DMS79 treated with DMSO at 0.1 percent for 48 hours (cell line): ENCODE results near the gene ATXN3L.
"Not testable (repeated sequence)": the region's sequence is repeated elsewhere in the genome, so short reads cannot be mapped to it uniquely, and the experiment has no call there.

ENCODE experiments used
- DNase-seq: peaks from one replicate; lab custom pipeline; 2025; lab: John Stamatoyannopoulos, UW

ATXN3L gene

DNA sequence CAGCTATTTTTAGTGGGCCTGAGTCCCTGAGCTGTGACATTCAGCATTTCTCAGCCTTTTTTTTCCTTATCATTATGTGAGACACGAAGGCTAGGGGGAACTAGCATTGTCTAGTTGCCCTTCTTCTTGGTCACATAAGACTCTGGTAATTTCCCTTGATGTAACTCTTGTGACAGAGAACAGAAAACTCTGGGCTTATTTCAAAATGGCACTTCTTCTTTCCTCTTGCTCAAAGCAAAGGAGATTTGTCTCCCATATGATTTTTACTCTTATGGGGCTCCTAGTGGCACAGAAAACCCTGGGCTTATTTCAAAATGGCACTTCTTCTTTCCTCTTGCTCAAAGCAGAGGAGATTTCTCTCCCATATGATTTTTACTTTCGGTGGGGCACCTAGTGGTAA, 14.7 kb downstream of the ATXN3L start:
- no peak for DNase-seq

DNA sequence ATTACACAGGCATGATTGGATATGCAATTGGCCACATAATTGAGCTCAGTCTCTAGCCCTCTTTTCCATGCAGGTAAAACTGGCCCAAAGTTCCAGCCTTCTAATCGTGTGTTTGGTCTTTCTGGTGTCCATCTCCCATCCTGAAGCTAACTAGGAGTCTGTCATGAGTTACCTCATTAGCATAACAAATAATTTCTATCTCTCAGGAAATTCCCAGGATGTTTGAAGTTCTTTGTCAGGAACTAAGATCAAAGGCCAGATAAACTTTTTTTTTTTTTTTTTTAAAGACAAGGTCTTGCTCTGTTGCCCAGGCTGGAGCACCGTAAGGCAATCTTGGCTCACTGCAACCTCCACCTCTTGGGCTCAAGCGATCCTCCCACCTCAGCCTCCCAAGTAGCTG, 15.8 kb downstream of the ATXN3L start:
- no peak for DNase-seq

DNA sequence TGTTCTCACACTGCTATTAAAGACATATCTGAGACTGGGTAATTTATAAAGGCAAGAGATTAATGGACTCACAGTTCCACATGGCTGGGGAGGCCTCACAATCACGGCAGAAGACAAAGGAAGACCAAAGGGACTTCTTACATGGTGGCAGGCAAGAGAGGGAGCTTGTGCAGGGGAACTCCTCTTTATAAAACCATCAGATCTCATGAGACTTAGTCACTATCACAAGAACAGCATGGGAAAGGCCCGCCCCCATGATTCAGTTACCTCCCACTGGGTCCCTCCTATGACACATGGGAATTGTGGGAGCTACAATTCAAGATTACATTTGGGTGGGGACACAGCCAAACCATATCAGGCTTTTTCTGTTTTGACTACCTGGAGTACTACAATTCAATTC, 16.6 kb downstream of the ATXN3L start:
- DNase-seq: not testable (repeated sequence)

DNA sequence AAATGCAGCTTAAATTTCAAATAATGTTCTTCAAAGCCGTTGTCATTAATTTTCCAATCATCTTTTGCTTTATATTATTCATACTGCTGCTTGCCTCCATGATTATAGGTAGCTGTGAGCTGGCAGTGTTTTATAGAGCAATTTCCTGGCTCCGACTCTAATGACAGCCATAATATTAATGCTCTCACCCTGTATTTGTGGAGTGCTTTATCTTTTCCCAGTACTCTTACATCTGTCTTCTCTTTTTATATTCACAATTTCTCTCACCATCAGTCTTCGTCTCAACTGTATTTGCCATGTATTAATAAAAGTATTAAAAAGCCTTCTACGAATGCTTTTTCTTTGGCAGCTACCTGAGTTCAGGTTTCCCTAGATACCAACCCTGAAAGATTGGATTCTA, 21.0 kb downstream of the ATXN3L start:
- DNase-seq: no peak

DNA sequence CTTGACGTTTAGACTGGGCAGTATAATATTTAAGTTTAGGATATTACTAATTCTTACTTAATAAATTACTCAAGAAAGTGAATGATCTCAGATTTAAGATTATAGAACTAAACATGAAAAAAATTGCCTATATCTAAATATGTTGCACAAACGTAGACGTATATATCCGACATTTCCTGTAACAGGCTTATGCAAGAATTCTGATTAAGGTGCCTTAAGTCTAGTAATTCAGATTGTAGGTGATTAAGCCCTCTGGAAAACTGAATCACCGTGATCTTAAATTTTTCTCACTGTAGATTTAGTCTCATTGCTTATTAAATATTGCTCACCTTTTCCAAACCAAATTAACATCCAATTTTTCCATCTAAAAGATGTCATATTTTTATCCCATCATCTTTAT, 24.0 kb downstream of the ATXN3L start:
- no peak for DNase-seq

DNA sequence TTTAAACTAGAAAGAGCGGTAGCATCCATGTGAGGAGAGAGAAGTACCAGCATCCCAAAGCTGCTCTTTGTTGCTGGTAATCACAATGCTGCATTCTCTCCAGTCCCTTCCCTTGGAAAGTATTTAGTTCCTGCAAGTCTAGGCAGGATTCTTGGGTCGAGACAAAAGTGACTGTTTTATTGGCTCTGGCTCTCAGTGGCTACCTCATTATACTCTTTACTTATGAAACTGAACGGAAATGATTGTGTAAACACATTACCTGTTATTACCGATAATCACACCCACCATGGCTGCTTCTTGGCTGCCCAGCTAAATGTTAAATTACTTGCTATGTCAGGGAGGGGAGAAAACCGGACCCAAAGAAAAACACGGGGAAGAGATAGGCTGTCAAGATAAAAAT, 26.2 kb downstream of the ATXN3L start:
- no peak for DNase-seq

DNA sequence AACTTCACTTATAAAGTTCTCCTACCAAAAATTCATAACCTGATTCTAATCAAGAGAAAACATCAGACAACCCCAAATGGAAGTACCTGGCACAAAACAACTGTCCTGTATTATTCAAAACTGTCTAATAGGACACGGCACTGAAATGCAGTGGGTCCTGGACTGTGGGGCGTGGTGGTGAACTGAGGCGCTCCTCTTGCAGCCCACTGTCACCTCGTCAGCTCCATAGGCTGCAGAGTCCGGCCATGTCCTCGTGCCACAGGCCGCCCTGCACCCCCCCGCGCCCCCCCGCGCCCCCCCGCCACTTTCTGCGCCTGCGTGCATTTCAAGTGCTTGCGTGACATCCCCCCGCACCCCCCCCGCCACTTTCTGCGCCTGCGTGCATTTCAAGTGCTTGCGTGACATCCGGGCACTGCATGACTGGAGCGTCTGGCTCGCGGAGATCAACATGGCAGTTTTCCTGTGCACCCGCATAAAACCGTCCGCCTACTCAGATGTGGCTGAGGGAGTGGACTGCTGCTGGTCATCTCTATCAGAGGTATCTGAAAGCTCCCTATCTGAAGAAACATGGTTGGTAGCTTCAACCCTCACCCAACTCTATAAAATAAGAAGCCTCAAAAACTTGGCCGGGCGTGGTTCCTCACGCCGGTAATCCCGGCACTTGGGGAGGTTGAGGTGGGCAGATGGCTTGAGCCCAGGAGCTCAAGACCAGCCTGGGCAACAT, 28.8 kb downstream of the ATXN3L start:
- no peak for DNase-seq

DNA sequence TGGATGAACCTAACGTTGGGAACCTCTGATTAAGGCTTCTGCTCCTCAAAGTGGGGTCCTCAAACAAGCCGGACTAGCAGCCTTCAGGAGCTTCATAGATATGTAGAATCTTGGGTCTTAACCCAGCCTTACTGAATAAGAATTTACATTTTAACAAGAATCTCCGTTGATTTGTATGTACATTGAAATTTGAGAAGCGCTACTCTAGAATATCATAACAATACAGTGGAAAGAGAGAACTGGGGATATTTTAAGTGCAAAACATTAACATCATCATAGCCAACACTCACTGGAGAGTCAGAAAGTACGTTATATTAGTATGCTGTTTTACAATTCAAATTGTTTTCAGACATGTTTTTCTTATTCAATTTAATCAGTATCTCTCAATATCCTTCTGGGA, 31.2 kb downstream of the ATXN3L start:
- DNase-seq: no peak

DNA sequence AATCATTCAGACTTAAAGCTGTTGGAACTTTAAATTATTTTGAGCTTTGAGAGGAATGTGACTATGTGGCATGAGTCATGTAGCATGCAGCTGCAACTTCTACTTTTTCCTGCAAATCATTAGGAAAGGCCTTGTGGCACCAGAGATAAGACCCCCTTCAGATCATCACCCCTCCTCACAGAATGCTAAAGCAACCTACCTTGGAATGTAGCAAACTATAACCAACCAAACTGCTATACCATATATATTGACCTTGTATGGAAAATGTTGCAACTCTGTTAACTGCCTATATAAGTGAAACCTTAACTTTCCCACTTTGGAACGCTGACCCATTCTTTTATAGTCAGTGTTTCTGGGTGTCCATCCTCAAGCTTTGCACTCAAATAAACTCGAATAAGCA, 32.0 kb downstream of the ATXN3L start:
- no peak for DNase-seq

DNA sequence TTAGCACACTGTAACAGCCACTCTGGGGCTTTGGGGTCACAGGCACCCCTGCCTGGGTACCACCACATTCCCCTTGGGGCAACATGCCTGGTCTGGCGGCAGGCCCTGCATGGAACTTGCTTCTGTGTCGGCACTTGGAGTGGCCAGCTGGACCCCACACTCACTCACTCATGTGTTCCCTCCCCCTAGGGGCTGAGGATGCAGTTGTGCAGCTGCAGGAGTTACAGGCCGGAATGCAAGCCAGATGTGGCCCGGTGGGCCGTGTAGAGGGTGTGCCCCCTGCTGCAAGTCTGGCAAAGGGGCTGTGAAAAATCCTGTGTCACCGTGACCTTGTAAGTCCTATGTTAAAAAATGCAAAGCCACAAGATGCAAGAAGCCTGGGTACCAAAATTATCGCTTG, 34.2 kb downstream of the ATXN3L start:
- DNase-seq: no peak

DNA sequence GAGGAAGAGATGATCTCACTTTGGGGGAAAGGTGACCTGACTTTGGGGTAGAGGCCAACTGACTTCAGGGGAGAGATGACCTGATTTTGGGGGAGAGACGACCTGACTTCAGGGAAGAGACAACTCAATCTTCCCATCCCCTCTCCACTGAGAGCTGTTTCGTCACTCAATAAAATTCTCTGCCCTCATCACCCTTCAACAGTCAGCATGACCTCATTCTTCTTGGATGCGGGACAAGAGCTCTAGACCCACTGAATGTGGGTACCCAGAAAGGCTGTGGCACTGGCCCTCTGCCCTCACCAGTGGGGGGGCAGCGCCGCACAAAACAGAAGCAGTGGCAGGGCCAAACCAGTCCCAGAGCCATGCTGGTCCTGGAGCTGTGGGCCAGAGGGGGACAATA, 34.6 kb downstream of the ATXN3L start:
- no peak for DNase-seq

DNA sequence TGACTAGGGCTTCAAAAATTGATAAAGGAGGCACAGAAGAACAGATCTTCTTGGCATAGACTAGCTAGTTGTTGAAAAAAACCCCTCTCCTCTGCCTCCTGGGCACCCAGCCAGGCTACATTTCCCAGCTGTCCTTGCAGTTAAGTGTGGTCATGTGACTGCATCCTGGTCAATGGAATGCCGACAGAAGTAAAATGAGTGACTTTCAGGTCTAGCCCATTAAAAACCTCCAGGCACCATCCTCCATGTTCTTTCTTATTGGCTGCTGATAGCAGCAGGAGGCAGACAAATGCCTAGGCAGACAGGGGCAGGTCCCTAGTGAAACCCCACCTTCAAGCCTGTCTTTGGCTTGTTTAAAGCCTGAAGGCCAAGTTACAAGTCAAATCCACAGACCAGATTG, 35.3 kb downstream of the ATXN3L start:
- DNase-seq: no peak

DNA sequence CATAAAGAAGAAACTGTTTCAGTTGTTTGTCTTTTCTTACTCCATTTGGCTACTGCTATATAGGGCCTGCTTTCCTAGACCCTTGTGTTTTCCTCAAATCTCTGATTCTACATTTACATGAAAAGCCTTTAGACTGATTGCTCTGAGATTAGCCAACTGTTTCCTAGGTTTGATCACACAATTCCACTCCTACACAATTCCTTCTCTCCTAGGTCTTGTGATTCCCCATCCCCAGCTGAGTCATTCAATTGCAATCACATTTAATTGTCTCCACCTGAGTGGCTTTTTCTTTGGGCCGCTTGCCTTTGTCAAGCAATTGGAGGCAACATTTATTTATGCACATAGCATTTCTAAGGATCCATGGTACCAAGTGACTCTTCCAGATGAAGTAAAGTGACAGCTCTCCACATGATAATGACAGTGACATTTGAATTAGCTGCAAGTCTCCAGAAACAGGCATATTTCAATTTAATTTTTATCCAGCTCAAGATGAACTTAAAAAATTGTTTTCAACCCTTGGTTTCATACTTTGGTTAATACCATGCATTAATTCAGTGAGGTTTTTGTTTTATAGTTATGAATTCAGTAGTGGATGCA, 35.8 kb downstream of the ATXN3L start:
- no peak for DNase-seq

DNA sequence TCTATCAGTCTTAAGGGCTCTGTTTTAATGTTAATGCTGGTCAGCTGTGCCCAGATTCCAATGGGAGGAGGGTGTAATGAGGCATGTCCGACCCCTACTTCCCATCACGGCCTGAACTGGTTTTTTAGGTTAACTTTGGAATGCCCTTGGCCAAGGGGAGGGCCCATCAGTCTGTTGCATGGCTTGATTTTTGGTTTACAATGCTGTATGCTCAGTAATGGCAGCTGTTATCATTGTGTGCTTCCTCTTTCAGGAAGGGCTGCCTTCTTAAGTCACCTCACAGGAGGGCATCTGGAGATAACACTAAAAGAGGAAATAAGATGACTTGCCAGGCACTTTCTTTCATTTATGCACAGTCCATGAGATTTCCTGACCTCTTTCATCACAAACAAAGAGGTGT, 36.3 kb downstream of the ATXN3L start:
- no peak for DNase-seq

DNA sequence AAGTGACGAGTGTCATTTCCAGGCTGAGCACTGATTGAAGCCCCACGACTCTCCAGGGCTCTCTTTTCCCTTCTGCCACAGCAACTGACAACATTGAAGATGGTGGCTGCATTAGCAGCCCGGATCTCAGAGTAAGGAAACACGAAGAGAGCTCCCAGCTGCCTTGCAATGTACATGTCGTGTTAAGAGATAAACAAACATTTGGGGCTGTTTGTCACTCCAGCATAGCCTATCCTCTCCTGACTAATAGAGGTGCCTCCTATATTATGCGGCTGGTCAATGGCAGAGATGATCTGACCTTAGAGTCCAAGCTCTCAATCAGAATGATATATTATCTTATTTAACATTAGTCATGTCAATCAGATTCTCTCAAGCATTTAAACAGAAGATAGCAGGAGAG, 38.6 kb downstream of the ATXN3L start:
- DNase-seq: no peak

DNA sequence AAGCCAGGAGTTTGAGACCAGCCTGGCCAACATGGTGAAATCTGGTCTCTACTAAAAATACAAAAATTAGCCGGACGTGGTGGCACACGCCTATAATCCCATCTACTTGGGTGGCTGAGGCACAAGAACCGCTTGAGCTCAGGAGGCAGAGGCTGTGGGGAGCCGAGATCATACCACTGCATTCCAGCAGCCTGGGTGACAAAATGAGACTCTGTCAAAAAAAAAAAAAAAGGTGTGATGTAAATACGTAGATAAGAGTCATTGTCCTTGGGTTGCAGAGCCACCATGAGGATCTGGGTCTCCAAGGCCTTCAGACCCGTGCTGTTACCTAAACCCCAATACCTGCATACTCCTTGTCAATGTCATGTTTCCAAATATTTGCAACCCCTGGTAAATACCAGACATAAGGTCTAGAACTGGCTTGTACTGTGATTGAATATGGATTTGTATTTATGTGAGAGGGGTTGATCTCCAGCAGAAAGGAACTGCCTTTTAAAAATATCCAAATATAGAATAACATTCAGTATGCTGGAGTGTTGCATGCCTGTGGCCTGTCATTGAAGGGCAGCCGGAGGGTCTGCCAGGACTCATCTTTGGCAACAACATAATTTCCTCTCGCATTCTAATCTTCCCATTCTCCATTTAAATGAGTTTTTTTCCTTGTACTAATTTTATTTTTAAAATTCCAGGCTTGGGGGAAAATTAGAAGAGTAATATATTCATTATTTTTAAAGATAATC, 40.4 kb downstream of the ATXN3L start:
- DNase-seq: no peak

DNA sequence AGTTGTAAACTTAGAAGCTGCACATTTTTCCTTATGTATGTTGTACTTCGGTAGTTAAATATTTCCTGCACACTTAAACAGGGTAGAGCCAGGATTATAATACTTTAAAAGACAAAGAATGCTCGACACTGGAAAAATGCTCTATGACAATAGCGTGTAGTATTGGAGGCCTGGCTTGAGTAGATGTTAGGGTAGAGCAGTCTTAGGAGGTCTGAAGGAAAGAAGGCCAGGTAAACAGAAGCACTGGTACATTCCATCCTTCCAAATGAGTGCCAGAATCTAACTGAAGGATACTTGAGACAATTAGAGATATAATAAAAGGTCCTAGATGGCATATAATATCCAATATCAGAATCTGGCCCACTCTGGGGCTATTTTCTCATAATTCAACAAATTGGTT, 42.3 kb downstream of the ATXN3L start:
- DNase-seq: no peak

DNA sequence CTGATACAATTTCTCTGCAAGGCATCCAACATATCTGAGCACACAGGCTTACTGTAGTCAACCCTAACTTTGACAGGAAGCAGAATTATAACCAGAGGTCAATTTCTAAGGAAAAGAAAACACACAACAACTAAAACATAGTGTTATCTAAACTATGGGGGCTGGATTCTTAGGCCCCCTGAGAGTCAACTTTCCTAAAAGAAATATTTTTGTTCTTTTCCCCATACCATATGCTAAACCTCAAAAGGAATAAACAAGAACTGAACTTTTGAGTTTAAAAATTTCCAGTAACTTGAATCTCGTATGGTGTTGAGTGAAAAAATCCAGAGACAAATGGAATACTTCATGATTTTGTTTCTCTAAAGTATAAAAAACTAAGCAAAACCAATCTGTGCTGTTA, 42.9 kb downstream of the ATXN3L start:
- DNase-seq: no peak

DNA sequence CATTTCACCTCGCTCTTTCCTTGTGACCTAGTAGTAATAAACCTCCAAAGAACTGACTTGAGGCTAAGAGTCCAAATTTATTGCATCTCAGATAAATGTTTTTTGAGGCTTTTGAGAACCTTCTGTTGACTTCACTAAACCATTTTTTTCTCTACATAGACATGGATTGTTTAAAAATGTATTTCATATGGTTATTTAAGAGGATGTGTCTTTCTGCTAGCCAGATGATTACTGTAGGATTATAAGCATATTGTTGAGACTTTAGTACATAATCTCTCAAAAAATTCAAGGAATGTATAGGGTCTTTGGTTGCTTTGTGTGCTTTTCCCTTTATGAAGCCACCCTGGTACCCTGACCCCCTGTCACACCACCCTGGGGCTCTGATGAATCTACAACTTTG, 44.8 kb downstream of the ATXN3L start:
- no peak for DNase-seq

DNA sequence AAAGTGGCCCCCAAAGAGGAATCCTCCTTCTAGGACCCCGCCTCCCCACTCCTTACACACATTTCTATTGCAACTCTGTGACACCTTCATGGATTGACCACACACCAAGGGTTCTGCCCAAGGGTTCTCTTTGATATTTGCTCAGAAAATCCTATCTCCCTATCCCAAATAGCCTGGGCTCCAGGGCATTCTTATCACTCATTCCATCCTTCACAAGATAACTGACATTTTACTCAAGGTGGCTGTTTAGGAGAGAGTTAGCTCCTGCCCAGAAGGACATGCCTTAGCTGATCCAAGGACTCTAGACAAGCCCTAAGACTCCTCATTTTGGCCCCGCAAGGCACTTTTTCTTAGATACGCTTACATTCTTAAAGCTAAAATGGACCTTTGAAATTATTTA, 47.4 kb downstream of the ATXN3L start:
- no peak for DNase-seq

DNA sequence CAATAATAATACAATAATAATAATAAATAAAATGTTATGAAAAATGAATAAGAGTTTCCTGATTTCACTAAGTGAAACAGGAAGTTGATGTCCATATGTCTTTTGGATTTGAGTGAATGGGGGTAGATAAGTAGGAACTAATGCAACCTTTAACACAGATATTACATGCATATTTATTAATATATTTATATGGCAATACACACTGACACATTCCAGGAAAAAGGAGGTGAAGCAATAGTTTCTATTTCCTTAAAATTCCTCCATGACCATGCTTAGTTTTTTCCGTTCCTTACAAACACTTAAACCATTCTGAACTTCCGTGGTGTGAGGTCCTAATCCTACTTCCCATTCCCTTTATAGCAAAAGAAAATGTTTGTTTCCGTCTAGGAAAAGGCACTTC, 48.3 kb downstream of the ATXN3L start:
- DNase-seq: no peak

DNA sequence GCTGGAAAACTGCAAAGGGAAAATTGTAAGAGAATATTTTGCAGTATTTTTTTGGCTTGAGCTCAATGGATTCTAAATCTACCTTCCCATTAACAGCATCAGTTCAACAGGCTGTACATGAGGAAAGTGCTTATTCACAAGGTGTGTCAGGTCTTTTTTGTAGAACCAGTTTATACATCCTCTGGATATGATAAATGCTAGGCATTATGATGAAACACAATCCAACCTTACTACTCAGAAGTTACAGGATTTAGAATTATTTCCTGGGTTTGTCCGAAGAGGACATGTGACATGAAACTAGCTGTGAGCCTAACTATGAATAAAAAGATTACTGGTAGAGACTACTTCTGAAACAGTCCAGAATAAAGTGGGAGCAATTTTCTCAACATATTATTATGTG, 49.5 kb downstream of the ATXN3L start:
- DNase-seq: no peak

DNA sequence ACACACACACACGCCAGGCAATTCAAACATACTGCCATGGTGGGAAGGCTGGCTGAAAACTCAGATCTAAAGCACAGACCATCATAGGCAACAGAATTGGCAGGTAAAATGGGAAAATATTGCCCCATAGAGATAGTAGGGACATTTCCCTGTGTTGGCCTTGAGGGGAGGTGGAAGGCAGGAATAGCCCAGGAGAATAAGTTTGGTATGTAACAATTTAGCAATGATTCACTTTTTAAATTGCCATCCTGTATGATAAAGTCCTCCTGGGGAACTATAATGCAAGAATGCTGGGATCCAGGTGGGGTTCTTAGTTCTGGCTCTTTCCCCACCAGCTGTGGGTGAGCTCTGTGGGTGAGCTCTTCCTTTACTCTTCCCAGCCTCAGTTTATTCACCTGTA, 51.0 kb downstream of the ATXN3L start:
- no peak for DNase-seq
